Measurements from ENCODE around the gene OR2T27. TPM values are rescaled to one million over a fixed set of nuclear protein-coding genes. Genes with fewer than 3 reads are reported as not detected.

Gene OR2T27
- total and polyA plus RNA-seq, 2 experiments from 2014 or later, result not detected

- TF ChIP-seq REST (IDR thresholded peaks at IDR 0.05; ENCODE audit: unreplicated experiment) (no peak), JUNB (IDR thresholded peaks at IDR 0.05; ENCODE audit: unreplicated experiment) (no peak), NANOG (IDR thresholded peaks at IDR 0.05; ENCODE audit: borderline replicate concordance) (no peak), POLR2AphosphoS5 (IDR thresholded peaks at IDR 0.05; ENCODE audit: low read depth) (no peak), CTCF (conservative IDR thresholded peaks at IDR 0.05; ENCODE audit: low read depth in 2 of 2) (no peak), ZNF331 (CRISPR knock-in tag; IDR thresholded peaks at IDR 0.05; ENCODE audit: low read depth) (no peak), ZNF114 (CRISPR knock-in tag; IDR thresholded peaks at IDR 0.05) (no peak), STAT1 (IDR thresholded peaks at IDR 0.05; ENCODE audit: unreplicated experiment) (no peak)
Observed at GRCh38 chr1:248625166-248625565, 30.2 kb downstream of the OR2T27 start (continued).

- peaks cover 48% of the 10 kb centered on the region for H3K9me3 Mint-ChIP-seq
- H3K27ac Mint-ChIP-seq, result no peak overlapping the region
- Histone ChIP-seq H3K27ac (ENCODE audit: low read depth) (no peak overlapping the region), H3K27me3 (ENCODE audit: insufficient read depth) (no peaks in the 10 kb centered on the region), H4K20me1 (replicated peaks; ENCODE audit: insufficient read depth) (no peaks in the 10 kb centered on the region), H3K9me2 (ENCODE audit: insufficient read depth) (no peaks in the 10 kb centered on the region), H3K79me2 (replicated peaks; ENCODE audit: insufficient read depth) (no peaks in the 10 kb centered on the region), H3K4me3 (no peak overlapping the region), H2AFZ (no peak overlapping the region), H3K4me2 (no peak overlapping the region), H3K4me1 (ENCODE audit: insufficient read depth) (no peaks in the 10 kb centered on the region), H3K36me3 (ENCODE audit: insufficient read depth) (no peaks in the 10 kb centered on the region), H3F3A (replicated peaks; ENCODE audit: low read depth) (no peaks in the 10 kb centered on the region)
- H3K36me3 Mint-ChIP-seq (ENCODE audit: low read depth), result peaks cover 10% of the 10 kb centered on the region; the same call in 1 of the 3 replicates
- no peaks in the 10 kb centered on the region for H3K4me1 Mint-ChIP-seq
- H3K4me3 Mint-ChIP-seq, result no peak overlapping the region
- H3K27me3 Mint-ChIP-seq (ENCODE audit: insufficient read depth, low read depth, poor library complexity), result no peaks in the 10 kb centered on the region
- no peak for TF ChIP-seq EZH2 (IDR thresholded peaks at IDR 0.05; ENCODE audit: low read depth, unreplicated experiment)
- peak; percentile 35 to 42 for TF ChIP-seq CTCF (conservative IDR thresholded peaks at IDR 0.05; ENCODE audit: low read depth in 2 of 2)
- DNase-seq (ENCODE audit: low spot score) (peak; percentile 6), ATAC-seq (no peak)
Observed at GRCh38 chr1:248622570-248623001, 32.7 kb downstream of the OR2T27 start.
